HepG2 (cell line): ENCODE results near the gene POLR2J. TPM values are rescaled to one million over a fixed set of nuclear protein-coding genes. Genes with fewer than 3 reads are reported as not detected.

Experiments
- EHMT2 ChIP-seq: fragments of 200-600 bp; sonication (generic); IDR thresholded peaks from 2 replicates; pipeline ENCODE4 v1.7.0; 2017; ENCODE audit warnings: antibody characterized with exemption, low read depth, low read length, borderline replicate concordance
- FOXA1 ChIP-seq, 2 experiments: fragments of 450-650 bp in 1 of 2; sonication (generic) in 1 of 2; formaldehyde crosslinking in 1 of 2; IDR thresholded peaks; 2 replicates each; pipeline versions ENCODE4 v1.4.0 to v1.6.1; 2016 to 2020; ENCODE audit warnings: missing genetic modification reagents in 1 of 2
- HNF1B ChIP-seq: sonication (generic); formaldehyde crosslinking; IDR thresholded peaks from 2 replicates; pipeline ENCODE4 v1.5.1; 2020; ENCODE audit warnings: mild to moderate bottlenecking, moderate library complexity, missing genetic modification reagents
- HNF4G ChIP-seq, 2 experiments: sonication (generic) in 1 of 2; formaldehyde crosslinking in 1 of 2; IDR thresholded peaks; 2 replicates each; pipeline versions ENCODE4 v1.4.0 to v1.6.1; 2011 to 2020; ENCODE audit warnings: borderline replicate concordance in 2 of 2, low read depth in 2 of 2, mild to moderate bottlenecking in 2 of 2, low read length in 1 of 2, missing genetic modification reagents in 1 of 2, moderate library complexity in 1 of 2
- MBNL3 ChIP-seq: fragments of 250-450 bp; sonication (Bioruptor Pico); conservative IDR thresholded peaks from 2 replicates; pipeline ENCODE4 v1.8.0; 2022; ENCODE audit warnings: mild to moderate bottlenecking, inconsistent platforms
- RBFOX2 ChIP-seq: fragments of 200-400 bp; formaldehyde crosslinking; IDR thresholded peaks from 2 replicates; pipeline ENCODE4 v1.6.1; 2017; ENCODE audit warnings: low read depth, mild to moderate bottlenecking, low read length
- REPIN1 ChIP-seq: sonication (generic); formaldehyde crosslinking; IDR thresholded peaks from 2 replicates; pipeline ENCODE4 v1.8.0; 2022; ENCODE audit warnings: missing genetic modification reagents, low read depth, mild to moderate bottlenecking, borderline replicate concordance
- RNF2 ChIP-seq: fragments of 450-650 bp; conservative IDR thresholded peaks from 2 replicates; pipeline ENCODE4 v1.6.1; 2016; ENCODE audit warnings: low read depth
- RXRA ChIP-seq: sonication (generic); formaldehyde crosslinking; IDR thresholded peaks from 2 replicates; pipeline ENCODE4 v1.5.1; 2020; ENCODE audit warnings: missing genetic modification reagents
- TEAD3 ChIP-seq: optimal IDR thresholded peaks from 2 replicates; pipeline ENCODE3; 2016; ENCODE audit warnings: borderline replicate concordance
- UBTF ChIP-seq: sonication (generic); formaldehyde crosslinking; IDR thresholded peaks from 2 replicates; pipeline ENCODE4 v1.4.0; 2020; ENCODE audit warnings: mild to moderate bottlenecking, missing genetic modification reagents
- ZBTB38 ChIP-seq: sonication (generic); formaldehyde crosslinking; IDR thresholded peaks from 2 replicates; pipeline ENCODE4 v1.5.1; 2020; ENCODE audit warnings: mild to moderate bottlenecking, missing genetic modification reagents
- ZMYM2 ChIP-seq: sonication (generic); formaldehyde crosslinking; IDR thresholded peaks from 2 replicates; pipeline ENCODE4 v1.8.0; 2022; ENCODE audit warnings: mild to moderate bottlenecking, missing genetic modification reagents
- ZNF30 ChIP-seq: sonication (generic); formaldehyde crosslinking; IDR thresholded peaks from 2 replicates; pipeline ENCODE4 v1.5.0; 2020; ENCODE audit warnings: mild to moderate bottlenecking, missing genetic modification reagents
- polyA plus RNA-seq, 8 experiments: library from polyadenylated mRNA; depleted of rRNA in 3 of 8; stranded (reverse) in 7 of 8; unstranded in 1 of 8; fragments of >200 nt; fragmentation: Illumina TruSeq in 4 of 8; extraction: Trizol in 4 of 8; gene quantifications; 2 replicates each; pipeline versions ENCODE4 v1.2.1 to v1.2.3, GENCODE V29; 2011 to 2016; ENCODE audit warnings: low read depth in 4 of 8, missing spikeins in 1 of 8, mixed read lengths in 1 of 8; ENCODE audit not compliant: insufficient read depth in 1 of 8
- total RNA-seq, 5 experiments: library from RNA; depleted of rRNA; stranded (reverse); fragments of >200 nt; fragmentation: Illumina TruSeq; extraction: Trizol; gene quantifications; 2 replicates each; pipeline ENCODE4 v1.2.3, GENCODE V29; 2016; ENCODE audit warnings: low read depth in 1 of 5
- TF ChIP-seq, protein P1 (sequence below): sonication (generic); formaldehyde crosslinking; IDR thresholded peaks from 2 replicates; pipeline ENCODE4 v1.5.0; 2020; ENCODE audit warnings: mild to moderate bottlenecking, missing genetic modification reagents, borderline replicate concordance
- TF ChIP-seq, protein P2 (sequence below): sonication (generic); formaldehyde crosslinking; IDR thresholded peaks from 2 replicates; pipeline ENCODE4 v1.4.0; 2020; ENCODE audit warnings: missing genetic modification reagents

POLR2J gene
- total and polyA plus RNA-seq, 2 of the 13 experiments (the other 11 are each of a cell fraction or from before 2014, with no cell fraction given) = 41.2 to 71.4 TPM

- TF ChIP-seq, protein P1, sequence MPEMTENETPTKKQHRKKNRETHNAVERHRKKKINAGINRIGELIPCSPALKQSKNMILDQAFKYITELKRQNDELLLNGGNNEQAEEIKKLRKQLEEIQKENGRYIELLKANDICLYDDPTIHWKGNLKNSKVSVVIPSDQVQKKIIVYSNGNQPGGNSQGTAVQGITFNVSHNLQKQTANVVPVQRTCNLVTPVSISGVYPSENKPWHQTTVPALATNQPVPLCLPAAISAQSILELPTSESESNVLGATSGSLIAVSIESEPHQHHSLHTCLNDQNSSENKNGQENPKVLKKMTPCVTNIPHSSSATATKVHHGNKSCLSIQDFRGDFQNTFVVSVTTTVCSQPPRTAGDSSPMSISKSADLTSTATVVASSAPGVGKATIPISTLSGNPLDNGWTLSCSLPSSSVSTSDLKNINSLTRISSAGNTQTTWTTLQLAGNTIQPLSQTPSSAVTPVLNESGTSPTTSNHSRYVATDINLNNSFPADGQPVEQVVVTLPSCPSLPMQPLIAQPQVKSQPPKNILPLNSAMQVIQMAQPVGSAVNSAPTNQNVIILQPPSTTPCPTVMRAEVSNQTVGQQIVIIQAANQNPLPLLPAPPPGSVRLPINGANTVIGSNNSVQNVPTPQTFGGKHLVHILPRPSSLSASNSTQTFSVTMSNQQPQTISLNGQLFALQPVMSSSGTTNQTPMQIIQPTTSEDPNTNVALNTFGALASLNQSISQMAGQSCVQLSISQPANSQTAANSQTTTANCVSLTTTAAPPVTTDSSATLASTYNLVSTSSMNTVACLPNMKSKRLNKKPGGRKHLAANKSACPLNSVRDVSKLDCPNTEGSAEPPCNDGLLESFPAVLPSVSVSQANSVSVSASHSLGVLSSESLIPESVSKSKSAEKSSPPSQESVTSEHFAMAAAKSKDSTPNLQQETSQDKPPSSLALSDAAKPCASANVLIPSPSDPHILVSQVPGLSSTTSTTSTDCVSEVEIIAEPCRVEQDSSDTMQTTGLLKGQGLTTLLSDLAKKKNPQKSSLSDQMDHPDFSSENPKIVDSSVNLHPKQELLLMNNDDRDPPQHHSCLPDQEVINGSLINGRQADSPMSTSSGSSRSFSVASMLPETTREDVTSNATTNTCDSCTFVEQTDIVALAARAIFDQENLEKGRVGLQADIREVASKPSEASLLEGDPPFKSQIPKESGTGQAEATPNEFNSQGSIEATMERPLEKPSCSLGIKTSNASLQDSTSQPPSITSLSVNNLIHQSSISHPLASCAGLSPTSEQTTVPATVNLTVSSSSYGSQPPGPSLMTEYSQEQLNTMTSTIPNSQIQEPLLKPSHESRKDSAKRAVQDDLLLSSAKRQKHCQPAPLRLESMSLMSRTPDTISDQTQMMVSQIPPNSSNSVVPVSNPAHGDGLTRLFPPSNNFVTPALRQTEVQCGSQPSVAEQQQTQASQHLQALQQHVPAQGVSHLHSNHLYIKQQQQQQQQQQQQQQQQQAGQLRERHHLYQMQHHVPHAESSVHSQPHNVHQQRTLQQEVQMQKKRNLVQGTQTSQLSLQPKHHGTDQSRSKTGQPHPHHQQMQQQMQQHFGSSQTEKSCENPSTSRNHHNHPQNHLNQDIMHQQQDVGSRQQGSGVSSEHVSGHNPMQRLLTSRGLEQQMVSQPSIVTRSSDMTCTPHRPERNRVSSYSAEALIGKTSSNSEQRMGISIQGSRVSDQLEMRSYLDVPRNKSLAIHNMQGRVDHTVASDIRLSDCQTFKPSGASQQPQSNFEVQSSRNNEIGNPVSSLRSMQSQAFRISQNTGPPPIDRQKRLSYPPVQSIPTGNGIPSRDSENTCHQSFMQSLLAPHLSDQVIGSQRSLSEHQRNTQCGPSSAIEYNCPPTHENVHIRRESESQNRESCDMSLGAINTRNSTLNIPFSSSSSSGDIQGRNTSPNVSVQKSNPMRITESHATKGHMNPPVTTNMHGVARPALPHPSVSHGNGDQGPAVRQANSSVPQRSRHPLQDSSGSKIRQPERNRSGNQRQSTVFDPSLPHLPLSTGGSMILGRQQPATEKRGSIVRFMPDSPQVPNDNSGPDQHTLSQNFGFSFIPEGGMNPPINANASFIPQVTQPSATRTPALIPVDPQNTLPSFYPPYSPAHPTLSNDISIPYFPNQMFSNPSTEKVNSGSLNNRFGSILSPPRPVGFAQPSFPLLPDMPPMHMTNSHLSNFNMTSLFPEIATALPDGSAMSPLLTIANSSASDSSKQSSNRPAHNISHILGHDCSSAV (CRISPR knock-in tag) = no peak
- peak; percentile 28; the same call in 1 of the 2 replicates for TF ChIP-seq RXRA
- peak; percentile 61; the same call in 1 of the 2 replicates for TF ChIP-seq ZBTB38 (CRISPR knock-in tag)
- TF ChIP-seq REPIN1 (CRISPR knock-in tag) = peak; percentile 77; the same call in 1 of the 2 replicates
- TF ChIP-seq RBFOX2 = peak; percentile 91
- no peak for TF ChIP-seq ZMYM2 (CRISPR knock-in tag)
- TF ChIP-seq TEAD3 (CRISPR knock-in tag) = no peak
- TF ChIP-seq, protein P2, sequence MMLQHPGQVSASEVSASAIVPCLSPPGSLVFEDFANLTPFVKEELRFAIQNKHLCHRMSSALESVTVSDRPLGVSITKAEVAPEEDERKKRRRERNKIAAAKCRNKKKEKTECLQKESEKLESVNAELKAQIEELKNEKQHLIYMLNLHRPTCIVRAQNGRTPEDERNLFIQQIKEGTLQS (CRISPR knock-in tag) = no peak; the same call in 1 of the 2 replicates
- TF ChIP-seq MBNL3 (CRISPR knock-in tag) = no peak
- no peak for TF ChIP-seq HNF4G (IDR thresholded peaks at IDR 0.05; ENCODE audit: borderline replicate concordance, low read depth, low read length)
- TF ChIP-seq HNF4G (CRISPR knock-in tag; IDR thresholded peaks at IDR 0.05; ENCODE audit: borderline replicate concordance, low read depth) = no peak
- TF ChIP-seq EHMT2 = no peak
- TF ChIP-seq HNF1B (CRISPR knock-in tag) = peak; percentile 16; the same call in 1 of the 2 replicates
- no peak for TF ChIP-seq ZNF30 (CRISPR knock-in tag)
- TF ChIP-seq RNF2 = no peak
- TF ChIP-seq UBTF = peak; percentile 73
- TF ChIP-seq FOXA1 (IDR thresholded peaks at IDR 0.05) = no peak
- TF ChIP-seq FOXA1 (CRISPR knock-in tag; IDR thresholded peaks at IDR 0.05) = no peak
Measured at GRCh38 chr7:102464577-102465280, 14.0 kb downstream of the POLR2J start, which contains the start of the genes ALKBH4 and LRWD1 (continued).
